Measurements from ENCODE around the gene RAB1A.

The RAB1A gene

DNA sequence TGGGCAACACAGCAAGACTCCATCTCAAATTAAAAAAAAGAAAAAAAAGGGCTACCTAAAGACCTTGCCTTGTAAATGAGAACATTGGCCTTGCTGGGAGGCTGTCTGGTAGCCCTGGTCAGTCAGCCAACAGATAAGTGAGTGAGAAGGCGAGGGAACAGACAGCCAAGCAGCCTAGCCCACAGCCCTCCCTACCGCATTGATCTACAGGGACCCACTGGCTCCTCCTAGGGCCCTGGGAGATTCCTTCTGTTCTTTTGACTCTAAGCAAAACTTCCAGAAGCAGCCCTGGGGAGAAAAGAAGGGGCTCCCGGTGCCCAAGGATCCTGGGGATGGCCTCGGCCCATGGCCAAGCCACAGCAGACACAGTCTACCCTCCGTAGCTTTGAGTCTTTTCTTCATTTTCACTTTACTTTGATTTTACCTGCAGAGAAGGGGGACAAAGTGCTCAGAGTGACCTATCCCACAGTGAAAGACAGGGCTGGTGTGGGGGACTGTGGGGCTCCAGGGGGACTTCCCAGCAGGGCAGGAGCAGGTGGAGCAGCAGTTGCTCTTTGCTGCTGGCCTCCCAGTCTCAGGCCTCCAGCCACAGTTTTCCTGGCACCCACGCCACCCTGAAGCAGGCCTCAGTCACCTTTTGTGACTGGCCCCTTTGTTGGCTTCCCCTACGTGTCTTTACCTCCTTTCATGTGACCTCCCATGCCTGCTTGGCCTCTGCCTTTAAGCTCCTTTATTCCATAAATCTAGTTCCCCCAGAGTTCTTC, 68.6 kb downstream of the RAB1A start:
- DNase-seq (ENCODE audit: low read depth in 2 of 2), result no peak

DNA sequence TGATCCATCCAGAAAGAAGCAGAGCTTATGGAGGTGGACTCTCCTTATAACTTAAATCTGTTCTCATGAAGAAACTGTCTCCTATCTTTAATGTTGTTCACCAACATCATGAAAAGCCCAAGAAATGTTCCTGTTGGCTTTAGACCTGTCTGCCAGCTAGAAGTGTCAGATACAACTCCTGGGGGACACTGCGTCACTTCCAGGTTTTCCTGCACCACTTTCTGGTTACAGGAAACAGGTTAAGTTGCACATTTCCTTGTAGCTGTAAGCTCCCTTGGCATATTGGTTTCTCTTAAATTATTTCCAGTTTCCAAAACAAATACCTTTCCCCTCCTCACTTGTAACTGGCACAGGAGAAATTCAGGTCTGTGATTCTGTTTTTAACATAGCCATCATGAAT, 70.8 kb downstream of the RAB1A start:
- no peak for DNase-seq (ENCODE audit: low read depth in 2 of 2)

DNA sequence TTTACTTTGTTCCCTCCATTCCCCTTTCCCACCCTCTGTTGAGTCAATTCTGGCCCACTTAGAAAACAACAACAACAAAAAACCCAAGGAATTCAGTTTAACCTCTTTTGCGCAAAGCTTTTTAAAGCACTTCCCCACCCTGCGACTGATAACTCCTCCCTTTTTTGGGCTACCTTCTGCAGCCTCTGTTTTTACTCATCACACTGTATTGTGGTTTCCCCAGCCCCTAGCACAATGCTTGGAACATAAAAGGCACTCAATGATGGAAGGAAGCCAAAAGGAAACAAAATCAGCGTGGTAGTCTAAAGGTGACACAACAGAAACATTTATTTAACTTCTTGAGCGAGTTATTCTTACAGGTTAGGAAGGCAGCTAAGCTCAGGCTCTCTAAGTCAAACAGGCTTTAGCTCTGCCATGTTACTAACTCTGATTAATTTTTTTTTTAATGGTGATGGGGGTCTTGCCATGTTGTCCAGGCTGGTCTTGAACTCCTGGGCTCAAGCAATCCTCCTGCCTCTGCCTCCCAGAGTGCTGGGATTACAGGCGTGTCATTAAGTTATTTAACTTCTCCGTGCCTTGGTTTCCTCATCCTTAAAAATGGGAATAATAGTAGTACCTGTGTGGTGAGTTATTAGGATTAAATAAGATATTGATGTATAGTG, 72.4 kb downstream of the RAB1A start:
- DNase-seq (ENCODE audit: low read depth in 2 of 2), result no peak

DNA sequence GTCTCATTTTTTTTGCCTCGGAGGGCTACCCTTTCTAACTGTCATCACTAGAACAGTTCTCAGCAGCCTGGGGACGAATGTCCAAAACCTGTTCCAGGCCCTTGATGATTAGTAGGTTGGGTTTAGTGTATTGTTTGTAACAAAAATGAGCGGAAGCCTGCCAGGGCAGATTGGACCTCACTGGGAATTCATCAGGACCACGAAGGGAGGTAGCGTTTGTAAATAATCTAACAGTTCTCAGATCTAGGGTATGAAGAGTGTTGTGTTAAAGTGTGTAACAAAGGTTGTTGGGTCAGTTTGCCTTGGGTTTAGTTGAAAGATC, 72.9 kb downstream of the RAB1A start:
- DNase-seq (ENCODE audit: low read depth in 2 of 2), result no peak

DNA sequence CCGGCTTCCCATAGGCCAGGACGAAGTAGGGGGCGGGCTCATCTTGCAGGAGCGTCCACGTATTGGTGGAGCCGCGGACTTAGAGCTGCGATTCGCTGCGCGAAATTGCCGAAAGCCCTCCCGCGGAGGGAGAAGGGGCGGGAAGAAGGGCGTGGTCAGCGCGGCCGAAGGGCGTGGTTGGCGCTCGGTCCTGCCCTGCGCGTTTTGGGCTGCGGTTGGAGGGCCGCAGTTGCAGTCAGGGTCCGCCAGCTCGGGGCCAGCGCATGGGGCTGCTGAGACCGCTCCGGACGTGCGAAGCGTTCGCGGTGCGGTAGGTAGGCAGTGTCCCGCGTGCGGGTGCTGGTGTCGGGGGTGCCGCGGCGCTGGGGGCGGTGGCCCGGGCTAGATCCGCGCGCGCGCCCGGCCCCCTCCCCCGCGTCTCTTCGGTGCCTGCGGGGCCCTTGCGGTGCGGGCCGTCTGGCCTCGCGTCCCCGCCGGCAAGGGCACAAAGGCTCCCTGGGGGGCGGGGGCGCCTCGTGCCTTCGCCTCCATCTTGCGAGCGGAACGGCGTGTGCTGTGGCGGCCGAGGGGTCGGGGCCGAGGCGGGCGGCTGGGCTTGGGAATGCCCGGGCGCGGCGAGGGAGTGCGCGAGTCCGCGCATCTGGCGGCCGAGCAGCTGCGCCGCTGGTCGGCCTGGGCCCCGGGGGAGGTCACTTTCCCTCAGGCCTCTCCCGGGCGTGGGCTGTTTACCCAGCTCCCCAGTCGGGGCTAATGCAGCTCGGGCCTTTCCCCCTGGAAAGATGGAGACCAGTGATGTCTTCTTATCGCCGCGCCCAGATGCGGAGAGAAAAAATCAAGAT, 73.5 kb downstream of the RAB1A start, which contains the start of gene CEP68:
CEP68 (plus strand) TSS at position 202 of the 839 bp plus-strand sequence. CDS start 13,029 bp downstream, outside the sequence.
- DNase-seq (ENCODE audit: low read depth in 2 of 2), result peak; percentile 91 to 92

DNA sequence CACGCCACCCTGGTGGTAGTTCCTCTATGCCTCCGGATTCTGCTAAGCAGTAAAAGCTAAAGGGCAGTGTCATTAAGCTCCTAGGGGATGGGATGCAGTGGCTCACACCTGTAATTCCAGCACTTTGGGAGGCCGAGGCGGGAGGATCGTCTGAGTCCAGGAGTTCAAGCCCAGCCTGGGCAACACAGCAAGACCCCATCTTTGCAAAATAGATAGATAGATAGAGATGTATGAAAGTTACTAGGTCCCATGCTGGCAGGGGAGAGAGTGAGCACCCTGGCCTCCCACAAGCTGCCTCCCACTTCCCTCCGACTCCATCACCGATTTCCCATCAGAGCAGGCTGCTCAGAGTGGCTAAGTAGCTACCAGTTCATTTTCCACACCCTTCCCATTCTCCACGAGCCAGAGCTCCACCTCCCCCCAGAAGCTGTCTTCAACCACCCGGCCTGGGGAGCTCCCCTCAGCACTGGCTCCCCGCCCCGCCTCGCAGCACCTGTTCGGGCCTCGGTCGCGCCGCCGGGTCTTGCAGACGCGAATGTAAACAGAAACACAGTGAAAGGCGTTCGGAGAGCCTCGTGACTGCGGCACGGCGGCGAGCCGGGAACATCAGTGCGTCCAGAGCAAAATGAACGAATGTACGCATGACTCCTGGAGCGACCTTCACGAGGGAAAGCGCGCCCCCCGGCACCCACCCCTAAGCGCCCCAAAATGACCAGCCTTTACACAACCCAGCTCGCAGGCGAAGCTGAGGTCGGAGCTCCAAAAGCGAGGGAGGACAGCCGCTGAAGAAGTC, 74.3 kb downstream of the RAB1A start:
- no peak for DNase-seq (ENCODE audit: low read depth in 2 of 2)

DNA sequence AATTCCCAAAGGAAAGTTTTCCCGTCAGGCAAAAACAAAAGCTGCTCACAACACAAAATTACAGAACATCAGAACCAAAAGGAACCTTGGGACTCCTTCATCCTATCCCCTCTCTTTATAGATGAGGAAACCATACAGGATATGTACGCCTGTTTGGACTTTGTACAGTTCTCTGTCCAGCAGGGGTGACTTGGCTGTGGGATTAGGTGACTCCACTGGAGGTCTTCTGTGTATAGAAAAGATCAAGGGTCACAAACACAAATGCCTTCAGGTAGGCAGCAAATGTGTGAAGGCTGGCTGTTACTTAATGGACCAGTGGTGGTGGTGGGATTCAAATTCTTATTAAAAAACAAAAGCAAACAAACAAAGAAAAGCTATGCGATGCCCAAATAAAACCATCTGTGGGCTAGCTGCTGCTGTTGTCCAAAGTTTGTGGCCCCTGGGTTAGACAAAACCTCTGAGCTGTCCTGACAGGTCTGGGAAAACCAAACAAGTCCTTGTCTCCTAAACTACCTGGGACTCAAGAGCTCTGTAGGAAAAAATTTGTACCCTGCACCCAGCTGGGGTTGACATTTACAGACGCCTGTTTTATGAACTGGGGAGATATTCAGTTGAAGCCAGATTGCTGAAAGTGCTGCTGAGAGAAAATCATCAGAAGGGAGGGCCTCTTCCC, 75.0 kb downstream of the RAB1A start:
- no peak for DNase-seq (ENCODE audit: low read depth in 2 of 2)

DNA sequence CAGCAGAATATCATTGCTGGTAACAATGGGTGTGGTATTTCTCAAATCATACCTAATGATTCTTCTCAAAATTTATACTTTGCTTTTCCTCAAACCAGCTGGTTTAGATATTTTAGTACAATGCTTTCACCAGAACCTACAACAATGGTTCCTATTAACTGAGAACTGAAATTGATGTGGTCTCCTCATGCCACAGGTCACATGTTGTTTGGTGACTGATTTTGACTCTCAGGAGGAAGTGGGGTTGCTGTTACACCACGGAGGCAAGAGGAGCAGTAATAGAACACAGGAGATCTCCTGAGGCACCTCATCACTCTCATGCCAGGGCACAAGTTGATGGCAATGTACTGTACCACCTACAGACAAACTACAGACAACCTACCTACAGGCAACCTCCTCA, 76.7 kb downstream of the RAB1A start:
- DNase-seq (ENCODE audit: low read depth in 2 of 2), result no peak

DNA sequence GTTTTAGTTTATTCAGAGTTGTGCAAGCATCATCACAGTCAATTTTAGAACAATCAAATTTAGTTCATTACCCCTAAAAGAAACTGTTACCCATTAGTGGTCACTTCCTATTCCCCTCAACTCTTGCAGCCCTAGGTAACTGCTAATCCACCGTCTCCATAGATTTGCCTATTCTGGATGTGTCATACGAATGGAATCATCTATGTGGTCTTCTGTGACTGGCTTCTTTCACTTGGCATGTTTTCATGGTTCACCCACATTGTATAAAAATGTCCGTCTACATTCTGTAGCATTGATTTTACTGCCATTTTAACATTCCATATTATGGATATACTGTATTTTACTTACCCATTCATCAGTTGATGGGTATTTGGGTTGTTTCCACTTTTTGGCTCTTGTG, 79.0 kb downstream of the RAB1A start:
- no peak for DNase-seq (ENCODE audit: low read depth in 2 of 2)

DNA sequence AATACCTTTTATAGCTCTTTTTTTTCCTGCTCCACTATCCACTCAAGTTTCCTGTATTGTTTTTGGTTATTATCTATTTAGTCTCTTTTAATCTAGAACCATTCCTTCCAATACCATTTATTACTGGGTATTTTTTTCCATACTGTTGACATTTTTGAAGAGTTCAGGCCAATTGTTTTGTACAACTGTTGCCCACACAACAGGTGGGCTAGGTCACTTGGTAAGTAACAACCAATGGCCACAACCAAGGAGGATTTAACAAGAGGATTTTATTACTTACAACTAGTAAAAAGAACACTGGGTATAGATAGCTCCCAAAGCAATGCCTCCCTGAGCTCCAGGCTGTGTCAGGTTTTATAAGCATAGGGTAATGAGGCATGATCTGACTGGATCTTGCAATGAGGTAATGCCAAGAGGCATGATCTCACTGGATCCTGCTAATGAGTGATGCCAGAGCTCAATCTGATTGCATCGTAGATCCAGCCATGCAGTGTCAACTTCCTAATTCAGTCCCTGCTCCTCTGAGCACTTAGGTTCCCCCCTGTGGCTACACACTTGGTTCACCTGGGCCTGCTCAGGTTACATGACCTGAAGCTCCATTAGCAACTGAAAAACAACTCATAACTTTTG, 80.8 kb downstream of the RAB1A start:
- no peak for DNase-seq (ENCODE audit: low read depth in 2 of 2)

DNA sequence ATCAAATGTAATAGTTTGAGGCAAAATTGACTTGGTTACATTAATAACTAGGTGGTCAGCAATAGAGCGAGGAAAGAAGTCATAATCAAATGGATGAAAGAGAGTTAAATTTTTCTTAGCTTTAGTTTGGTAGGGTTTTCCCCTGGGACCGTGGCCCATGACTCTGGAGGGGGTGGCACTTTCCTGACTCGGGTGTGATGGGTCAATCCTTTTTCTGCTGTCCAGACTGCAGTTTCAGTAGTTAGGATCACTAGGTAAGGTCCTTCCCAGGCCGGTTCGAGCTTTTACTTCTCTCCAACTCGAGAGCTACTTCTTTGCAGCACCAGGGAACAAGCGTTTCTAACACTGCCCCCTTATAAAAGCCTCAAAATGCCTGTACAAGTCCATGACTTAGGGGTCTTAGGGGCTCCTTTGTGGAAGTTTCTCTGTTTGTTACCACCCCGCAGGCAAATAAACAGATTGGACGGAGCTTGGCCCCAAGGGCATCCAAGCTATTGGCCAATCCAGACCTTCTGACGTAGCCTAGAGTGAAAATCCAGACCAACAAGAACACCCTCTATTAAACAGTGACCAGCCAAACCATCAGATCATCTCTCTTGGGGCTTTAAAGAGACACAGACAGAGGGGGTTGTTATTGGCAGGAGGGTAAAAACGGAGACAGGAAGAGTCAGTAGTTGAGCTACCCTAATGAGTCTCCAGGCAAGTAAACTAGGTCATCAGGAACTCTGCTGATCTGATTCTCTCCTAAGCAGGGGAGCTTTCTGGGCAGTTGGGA, 83.1 kb downstream of the RAB1A start:
- DNase-seq (ENCODE audit: low read depth in 2 of 2), result no peak

DNA sequence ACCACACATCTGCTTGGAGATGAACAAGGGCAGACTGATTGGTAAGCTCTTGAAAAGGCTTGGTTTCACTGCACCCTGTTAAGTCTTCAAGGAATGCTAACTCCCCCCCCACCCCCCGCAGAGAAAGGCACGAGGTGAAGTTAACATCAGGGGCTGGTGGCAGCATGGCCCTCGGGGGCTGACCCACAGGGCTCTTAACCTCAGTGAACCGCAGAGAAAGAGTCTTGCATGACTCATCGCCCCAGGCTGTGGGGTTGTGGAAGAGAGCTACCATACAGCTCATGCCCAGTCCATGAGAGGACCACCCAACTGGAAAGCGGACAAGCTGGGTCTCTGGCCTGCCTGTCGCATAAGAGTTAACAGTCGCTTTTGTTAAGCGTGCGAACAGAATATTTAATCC, 84.3 kb downstream of the RAB1A start:
- DNase-seq (ENCODE audit: low read depth in 2 of 2), result no peak

DNA sequence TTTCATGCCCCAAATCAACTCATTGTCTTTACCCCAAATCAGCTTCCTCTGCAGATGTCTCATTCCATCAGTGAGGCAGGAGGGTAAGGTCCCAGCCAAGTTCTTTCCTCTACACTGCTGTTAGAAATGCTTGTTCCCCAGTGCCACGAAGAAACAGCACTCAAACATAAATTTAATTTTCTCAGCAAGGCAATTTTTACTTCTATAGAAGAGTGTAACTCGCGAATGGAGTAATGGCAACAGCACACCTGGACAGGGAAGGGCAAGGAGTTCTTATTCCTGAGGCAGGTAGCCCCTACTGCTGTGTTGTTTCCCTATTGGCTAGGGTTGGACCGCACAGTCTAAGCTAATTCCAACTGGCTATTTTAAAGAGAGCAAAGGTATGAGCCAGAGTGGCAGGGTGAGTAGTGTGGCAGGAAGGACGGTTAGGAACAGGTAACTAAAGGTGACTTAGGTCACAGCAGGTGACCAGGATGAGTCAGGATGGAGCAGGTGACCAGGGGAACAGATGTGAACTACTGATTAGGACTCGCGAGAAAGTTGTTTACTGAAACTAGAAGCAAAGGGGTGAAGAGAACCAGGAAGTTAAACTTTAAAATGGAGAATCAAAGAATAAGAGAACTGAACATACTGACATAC, 85.7 kb downstream of the RAB1A start:
- DNase-seq (ENCODE audit: low read depth in 2 of 2), result no peak

DNA sequence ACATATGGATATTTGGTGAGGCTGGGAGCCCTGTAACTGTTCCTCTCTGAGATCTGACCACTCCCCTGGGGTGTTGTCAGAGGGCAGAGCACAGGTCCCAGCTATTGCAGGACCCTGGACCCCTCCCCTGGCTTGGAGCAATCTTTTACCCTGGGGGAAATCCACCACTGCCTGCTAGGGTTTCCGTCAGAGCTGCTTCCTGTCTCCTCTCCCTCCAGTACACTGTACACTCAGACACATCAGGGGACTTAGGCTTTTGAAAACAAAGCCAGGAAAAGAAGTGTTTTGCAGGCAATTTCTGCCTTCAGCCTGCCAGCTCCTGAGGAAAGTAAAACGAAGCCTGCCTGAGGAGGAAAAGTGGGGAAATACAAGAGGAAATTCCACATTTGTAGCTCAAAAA, 86.9 kb downstream of the RAB1A start:
- DNase-seq (ENCODE audit: low read depth in 2 of 2), result no peak

DNA sequence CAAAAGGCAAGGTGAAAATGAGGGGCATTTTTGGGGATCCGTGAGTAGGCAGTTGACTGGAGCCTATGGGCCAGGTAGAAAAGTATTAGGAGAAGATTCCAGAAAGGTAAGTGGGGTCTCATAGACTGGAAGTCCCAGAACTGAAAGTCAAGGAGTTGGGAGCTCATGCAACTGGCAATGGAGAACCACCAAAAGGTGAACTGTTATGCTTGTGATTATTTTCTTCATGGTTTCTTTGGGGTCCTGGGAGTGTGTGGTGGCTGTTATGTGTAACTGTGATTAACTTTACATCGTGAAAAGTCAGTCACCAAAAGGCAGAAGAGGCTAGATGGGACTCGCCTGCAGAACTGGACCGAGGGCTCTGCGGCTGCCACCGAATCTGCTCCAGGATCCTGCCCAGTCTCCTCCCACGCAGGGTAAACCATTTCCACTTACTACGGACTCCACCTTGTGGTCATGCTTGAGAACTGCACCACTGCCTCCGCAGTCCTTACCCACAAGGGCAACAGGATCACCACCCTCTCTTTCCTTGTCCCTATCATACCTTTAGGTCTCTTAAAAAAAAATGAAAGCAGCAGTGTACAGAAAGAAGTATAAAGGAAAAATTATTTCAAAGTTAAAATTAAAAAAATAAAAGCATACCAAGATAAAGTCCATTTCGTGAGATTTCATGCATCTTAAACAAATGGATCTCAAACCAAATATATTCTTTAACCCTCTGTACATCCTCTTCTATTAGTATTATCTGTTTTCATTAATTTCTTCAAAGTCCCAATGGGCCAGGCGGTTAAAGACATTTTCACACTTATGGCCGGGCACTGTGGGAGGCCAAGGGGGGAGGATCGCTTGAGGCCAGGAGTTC, 89.3 kb downstream of the RAB1A start:
- peak; percentile 51 to 56 for DNase-seq (ENCODE audit: low read depth in 2 of 2)

DNA sequence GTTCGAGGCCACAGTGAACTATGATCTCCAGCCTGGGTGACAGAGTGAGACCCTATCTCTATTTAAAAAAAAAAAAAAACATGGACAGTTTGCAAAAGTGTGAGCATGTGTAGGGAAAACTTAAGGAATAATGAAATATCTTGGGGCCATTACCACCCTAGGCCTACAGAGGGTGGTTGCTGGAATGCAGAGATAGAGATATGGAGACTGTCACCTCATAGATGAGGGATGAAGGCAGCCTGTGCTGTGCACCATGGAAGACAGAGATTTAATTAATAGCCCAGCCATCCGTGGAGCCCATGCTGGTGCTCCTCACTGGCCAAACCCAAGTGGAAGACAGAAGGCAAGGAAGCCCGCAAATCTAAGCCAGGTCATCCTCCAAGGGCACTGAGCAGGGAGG, 90.3 kb downstream of the RAB1A start:
- no peak for DNase-seq (ENCODE audit: low read depth in 2 of 2)

DNA sequence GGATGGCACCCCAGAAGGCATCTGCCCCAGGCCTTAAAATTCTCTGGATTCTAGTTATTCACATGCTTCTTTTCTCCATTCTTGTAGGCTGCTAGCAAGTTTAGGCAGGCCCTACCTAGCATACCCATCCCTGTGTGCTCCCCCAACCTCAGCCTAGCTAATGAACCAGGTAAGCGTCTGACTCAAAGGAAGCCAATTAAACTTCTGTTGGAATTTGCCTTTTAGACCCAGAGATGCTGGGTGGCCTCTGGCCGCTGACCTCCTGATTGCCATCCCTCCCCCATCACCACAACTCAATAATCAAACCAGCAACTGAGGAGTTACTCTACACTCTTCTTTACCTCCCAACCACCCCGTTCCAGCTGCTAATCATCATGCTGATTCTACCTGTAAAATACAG, 92.7 kb downstream of the RAB1A start:
- DNase-seq (ENCODE audit: low read depth in 2 of 2), result no peak
